IPS-18a (cell line): ENCODE data around the gene DNASE1L1.

Source experiments
- H3K27ac ChIP-seq: one replicate; pipeline ENCODE4 v1.5.1; 2013; ENCODE audit warnings: low read length
- H3K27me3 ChIP-seq: one replicate; pipeline ENCODE4 v1.6.1; 2013; ENCODE audit warnings: mild to moderate bottlenecking, low read length; ENCODE audit not compliant: control insufficient read depth, insufficient read depth
- H3K36me3 ChIP-seq: one replicate; pipeline ENCODE4 v1.6.1; 2013; ENCODE audit warnings: low read depth, low read length; ENCODE audit not compliant: control insufficient read depth
- H3K4me1 ChIP-seq: one replicate; pipeline ENCODE4 v1.6.1; 2013; ENCODE audit warnings: low read depth, low read length; ENCODE audit not compliant: control insufficient read depth
- H3K4me3 ChIP-seq: one replicate; pipeline ENCODE4 v1.5.1; 2013; ENCODE audit warnings: low read length
- H3K9ac ChIP-seq: one replicate; pipeline ENCODE4 v1.6.1; 2013; ENCODE audit warnings: mild to moderate bottlenecking, low read length, moderate library complexity
- H3K9me3 ChIP-seq: one replicate; pipeline ENCODE4 v1.6.1; 2013; ENCODE audit warnings: low read depth, low read length; ENCODE audit not compliant: control insufficient read depth

The DNASE1L1 gene

DNA sequence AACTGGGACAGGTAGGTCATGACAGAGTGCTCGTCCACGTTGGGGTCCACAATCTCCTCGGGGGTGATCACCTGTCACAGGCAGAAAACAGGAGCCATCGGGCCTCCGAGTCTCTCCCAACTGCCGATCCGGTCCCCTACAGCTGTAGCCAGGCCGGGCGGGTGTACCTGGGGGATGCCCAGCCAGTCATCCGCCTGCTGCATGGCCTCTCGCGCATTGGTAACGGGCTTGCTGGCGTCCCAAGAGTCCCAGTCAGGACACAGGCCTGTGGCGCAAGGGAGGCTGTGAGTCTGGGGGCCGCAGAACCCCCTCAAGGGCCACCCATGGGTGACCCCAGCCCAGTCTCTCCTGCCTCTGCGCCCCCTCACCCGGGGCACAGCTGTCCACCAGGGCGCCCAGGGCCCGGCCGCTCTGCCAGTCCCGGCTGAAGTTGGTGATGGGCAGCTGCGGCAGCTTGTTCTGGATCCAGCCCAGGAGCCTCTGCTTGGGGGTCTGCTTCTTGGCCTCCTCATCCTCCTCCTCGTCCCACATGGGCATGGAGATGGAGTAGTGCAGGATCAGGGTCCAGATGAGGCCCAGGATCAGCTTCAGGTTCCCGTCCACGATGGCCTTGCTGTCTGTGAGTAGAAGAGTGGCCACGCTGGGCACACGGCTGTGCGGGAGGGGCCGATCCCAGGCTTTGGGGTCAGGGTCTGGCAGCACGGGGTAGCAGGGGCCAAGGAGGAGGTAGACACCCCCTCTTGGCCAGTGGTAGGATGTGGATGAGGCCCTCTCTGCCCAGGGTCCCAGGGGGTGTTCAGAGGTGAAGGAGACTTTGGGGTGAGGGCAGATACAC is 41.4 kb downstream of the DNASE1L1 start:
- H3K4me1 ChIP-seq = peaks cover 3% of the 10 kb centered on the region
- no peak overlapping the region for H3K4me3 ChIP-seq
- no peak overlapping the region for H3K9ac ChIP-seq
- H3K36me3 ChIP-seq = peaks cover 52% of the 10 kb centered on the region
- no peaks in the 10 kb centered on the region for H3K27me3 ChIP-seq
- H3K9me3 ChIP-seq = peaks cover 2% of the 10 kb centered on the region
- H3K27ac ChIP-seq = no peak overlapping the region

DNA sequence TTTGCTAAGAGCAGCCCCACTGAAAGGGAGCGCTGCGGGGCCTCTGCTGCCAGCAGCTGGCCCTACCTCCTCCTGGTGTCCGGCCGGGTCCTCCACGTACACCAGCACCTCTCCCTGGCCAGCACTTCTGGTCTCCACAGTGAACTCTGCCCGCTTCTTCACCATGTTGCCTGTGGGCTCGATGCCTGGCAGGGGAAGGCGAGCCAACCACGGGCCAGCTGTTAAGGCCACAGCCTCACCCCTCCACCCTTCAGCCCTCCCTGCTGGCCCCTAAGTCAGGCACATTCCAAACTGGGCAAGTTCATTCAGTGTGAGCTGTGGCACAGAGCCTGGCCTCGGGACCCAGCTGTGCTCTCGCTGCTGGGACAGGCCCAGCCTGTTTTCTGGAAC is 42.4 kb downstream of the DNASE1L1 start:
- Histone ChIP-seq H3K4me1 (peaks cover 3% of the 10 kb centered on the region), H3K36me3 (peaks cover 63% of the 10 kb centered on the region), H3K9ac (no peak overlapping the region), H3K27me3 (no peaks in the 10 kb centered on the region), H3K27ac (no peak overlapping the region), H3K9me3 (peaks cover 2% of the 10 kb centered on the region), H3K4me3 (no peak overlapping the region)

DNA sequence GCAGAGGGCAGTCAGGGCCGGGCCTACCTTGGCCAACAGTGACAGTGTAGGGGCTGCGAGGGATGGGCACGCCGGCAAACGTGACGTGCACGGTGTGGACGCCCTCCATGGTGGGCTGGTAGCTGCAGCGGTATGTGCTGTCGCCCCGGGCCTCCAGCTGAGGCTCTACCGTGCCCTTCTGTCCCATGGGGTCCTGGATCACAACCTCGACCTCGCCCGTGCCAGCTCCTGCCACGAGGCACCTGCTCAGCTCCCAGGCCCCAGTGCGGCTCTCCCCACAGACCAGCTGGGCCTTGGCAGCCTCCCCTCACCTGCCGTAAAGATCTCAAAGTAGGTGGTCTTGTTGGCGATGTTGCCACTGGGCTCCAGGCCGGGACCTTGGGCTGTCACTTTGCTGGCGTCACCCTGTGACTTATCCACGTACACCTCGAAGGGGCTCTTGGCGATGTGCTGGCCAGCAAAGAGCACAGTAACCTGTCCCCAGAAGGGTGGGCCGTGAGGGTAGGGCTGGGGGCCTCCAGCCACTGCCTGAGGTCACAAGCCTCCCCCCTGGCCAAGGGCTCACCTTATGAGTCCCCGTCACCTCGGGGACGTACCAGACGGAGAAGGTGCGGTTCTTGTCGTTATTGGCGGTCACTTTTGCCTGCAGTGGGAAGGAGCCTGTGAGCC is 42.9 kb downstream of the DNASE1L1 start:
- H3K9me3 ChIP-seq = peaks cover 2% of the 10 kb centered on the region
- H3K27ac ChIP-seq = no peak overlapping the region
- H3K4me3 ChIP-seq = no peak overlapping the region
- no peak overlapping the region for H3K9ac ChIP-seq
- H3K27me3 ChIP-seq = no peaks in the 10 kb centered on the region
- peaks cover 68% of the 10 kb centered on the region for H3K36me3 ChIP-seq
- peaks cover 3% of the 10 kb centered on the region for H3K4me1 ChIP-seq

DNA sequence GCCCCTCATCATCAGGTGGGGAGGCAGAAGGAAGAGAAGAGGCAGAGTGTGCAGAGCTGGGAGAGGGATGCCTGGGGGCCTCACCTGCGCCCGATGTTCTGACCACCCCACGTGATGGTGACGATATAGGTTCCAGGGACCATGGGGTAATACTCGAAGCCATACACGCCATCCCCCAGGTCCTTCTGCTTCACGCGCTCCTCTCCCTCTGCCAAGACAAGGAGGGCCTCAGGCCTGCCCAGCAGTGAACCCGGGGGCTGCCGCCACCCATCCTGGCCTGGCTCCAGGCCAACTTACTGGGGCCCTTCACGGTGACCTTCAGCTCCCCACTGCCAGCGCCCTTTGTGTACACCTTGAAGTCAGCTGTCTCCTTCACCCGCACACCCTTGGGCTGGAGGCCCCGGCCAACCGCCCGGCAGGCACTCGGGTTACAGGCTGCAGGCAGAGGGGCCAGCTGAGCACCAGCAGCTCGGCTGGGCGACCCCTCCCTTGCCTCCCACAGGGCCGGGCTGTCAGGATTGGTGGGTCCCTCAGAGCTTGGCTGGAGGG is 43.9 kb downstream of the DNASE1L1 start:
- peaks cover 2% of the 10 kb centered on the region for H3K9me3 ChIP-seq
- no peak overlapping the region for H3K4me3 ChIP-seq
- H3K4me1 ChIP-seq = peaks cover 3% of the 10 kb centered on the region
- no peak overlapping the region for H3K27ac ChIP-seq
- no peaks in the 10 kb centered on the region for H3K27me3 ChIP-seq
- peaks cover 75% of the 10 kb centered on the region for H3K36me3 ChIP-seq
- no peak overlapping the region for H3K9ac ChIP-seq

DNA sequence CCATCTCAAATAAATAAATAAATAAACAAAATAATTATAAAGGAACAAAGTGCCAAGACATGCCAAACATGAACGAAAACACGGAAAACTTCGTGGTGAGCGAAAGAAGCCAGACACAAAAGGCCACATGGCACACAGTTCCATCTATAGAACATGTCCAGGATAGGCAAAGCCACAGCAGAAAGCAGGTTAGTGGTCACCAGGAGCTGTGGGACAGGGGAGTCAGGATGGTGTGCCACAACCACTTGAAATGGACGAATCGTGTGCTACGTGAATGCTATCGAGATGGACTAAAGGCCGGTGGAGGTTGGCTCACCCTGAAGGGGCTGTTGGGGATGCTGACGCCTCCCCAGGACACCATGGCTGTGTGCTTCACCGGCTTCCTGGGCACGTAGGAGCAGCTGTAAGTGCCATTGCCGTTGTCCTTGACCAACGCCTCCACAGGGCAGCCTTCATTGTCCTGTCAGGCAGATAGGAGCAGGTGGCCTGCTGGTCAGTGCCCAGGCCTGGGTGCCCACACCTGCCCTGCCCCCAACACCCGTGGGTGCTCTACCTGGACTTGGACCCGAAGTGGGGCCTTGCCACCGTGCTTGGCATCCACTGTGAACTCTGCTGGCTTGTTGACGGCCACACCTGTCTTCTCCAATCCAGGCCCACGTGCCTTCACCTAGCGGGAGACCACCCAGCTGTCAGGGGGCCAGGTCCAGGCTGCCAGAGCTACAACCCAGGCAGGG is 45.2 kb downstream of the DNASE1L1 start:
- Histone ChIP-seq H3K36me3 (peaks cover 87% of the 10 kb centered on the region), H3K4me3 (no peak overlapping the region), H3K9me3 (peaks cover 2% of the 10 kb centered on the region), H3K27ac (no peak overlapping the region), H3K27me3 (no peaks in the 10 kb centered on the region), H3K9ac (no peak overlapping the region), H3K4me1 (peaks cover 3% of the 10 kb centered on the region)

DNA sequence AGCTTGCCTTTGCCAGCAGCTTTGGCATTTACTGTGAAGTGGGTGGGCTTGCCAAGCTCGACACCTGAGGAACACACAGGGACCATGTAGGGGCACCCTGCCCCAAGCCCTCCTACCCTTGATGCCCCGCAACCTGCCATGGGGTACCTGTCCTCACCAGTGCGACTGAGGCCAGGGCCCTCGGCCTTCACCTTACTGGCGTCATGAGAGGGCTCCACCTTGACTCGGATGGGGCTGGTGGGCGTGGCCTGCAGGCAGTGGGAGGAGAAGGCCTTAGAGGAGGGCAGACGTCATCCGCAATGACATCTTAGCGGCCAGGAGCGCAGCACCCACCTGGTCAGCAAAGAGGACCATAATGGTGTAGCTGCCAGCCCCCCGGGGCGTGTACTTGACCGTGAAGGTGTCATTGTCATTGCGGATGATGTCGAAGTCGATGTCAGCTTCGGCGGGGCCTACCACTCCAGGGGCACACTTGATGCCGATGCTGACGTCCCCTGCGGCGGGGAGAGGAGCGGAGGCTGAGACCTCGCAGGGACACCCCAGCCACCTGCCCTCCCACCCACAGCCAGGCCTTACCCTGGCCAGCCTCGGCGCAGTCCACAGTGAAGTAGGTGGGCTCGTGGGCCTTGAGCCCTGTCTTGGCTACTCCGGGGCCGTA is 46.8 kb downstream of the DNASE1L1 start:
- Histone ChIP-seq H3K27ac (no peak overlapping the region), H3K9ac (no peak overlapping the region), H3K4me3 (no peak overlapping the region), H3K36me3 (peaks cover 90% of the 10 kb centered on the region), H3K4me1 (no peaks in the 10 kb centered on the region), H3K27me3 (no peaks in the 10 kb centered on the region), H3K9me3 (peaks cover 2% of the 10 kb centered on the region)

DNA sequence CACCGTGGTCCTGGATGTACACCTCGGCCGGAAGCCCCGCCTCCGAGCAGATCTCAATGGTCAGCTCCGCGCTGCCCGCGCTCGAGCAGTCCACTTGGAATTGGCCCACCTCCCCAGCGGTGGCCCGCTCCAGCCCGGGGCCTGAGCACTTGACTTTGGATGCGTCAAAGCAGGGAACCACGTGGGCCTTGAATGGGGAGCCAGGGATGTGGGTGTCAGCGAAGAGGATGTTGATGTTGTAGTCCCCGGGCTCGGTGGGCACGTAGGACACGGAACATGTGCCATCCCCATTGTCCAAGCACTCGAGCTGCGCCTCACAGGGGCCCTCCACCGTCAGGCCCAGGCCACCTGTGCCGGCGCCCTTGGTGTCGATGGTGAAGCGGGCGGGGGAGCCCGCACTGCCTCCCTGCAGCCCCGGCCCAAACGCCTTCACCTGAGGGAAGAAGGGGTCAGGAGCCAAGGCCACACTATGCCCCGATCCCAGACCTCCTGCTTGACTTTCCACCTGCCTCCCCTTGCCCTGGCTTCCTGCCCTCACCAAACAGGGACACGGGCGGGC is 48.8 kb downstream of the DNASE1L1 start:
- Histone ChIP-seq H3K9ac (no peak overlapping the region), H3K4me1 (no peaks in the 10 kb centered on the region), H3K36me3 (peaks cover 90% of the 10 kb centered on the region)

DNA sequence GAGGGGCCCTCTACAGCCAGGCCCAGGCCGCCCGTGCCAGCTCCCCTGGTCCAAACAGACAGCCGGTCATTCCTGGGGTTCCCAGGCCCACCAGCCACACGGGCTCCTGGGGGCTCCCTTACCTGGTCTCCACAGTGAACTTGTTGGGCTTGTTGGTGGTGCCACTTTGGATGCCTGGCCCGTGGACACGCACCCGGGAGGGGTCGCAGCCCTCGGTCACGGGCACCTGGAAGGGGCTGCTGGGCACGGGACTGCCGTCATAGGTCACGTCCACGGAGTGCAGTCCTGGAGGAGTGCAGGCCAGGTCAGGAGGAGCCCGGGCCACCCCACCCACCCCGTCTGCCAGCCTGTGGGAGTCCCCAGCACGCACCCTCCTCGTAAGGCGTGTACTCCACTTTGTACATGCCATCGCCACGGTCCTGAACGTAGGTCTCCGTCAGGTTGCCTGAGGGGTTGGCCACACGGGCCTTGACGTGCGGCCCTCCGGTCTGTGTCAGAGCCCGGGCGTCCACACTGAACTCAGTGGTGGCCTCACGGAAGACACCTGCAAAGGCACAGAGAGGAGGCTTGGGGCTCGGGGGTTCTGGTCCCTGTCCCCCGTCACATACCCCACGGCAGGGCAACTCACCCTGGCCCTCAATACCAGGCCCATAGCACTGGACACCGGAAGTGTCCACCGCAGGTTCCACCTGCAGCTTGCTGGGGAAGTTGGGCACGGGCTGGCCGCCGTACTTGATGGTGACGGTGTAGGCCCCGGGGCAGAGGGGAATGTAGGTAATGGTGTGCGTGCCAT is 49.5 kb downstream of the DNASE1L1 start:
- Histone ChIP-seq H3K9ac (no peak overlapping the region), H3K9me3 (no peaks in the 10 kb centered on the region), H3K27me3 (no peaks in the 10 kb centered on the region), H3K27ac (no peak overlapping the region), H3K36me3 (peaks cover 90% of the 10 kb centered on the region), H3K4me1 (no peaks in the 10 kb centered on the region), H3K4me3 (no peak overlapping the region)

More for the DNA sequence above, 48.8 kb downstream of the DNASE1L1 start:
- Histone ChIP-seq H3K27ac (no peak overlapping the region), H3K4me3 (no peak overlapping the region), H3K27me3 (no peaks in the 10 kb centered on the region), H3K9me3 (no peaks in the 10 kb centered on the region)

DNA sequence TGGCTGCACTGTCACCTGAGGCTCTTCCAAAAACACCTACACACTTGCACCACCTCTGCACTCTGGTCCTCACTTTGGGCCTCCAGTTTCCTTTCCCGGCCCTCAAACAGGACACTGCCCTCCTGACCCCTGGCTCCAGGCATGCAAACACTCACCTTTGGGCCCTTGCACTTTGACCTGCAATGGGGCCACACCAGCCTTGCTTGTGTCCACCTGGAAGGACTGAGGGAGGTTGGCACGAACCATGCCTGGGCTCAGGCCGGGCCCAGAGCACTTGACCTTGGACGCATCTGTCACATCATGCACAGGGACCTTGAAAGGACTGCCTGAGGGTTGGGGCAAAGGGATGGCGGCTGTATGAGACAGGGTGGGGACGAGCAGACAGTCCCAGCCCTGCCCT is 50.2 kb downstream of the DNASE1L1 start:
- Histone ChIP-seq H3K27ac (no peak overlapping the region), H3K4me3 (no peak overlapping the region), H3K4me1 (no peaks in the 10 kb centered on the region), H3K9ac (no peak overlapping the region), H3K27me3 (no peaks in the 10 kb centered on the region), H3K36me3 (peaks cover 90% of the 10 kb centered on the region), H3K9me3 (no peaks in the 10 kb centered on the region)

DNA sequence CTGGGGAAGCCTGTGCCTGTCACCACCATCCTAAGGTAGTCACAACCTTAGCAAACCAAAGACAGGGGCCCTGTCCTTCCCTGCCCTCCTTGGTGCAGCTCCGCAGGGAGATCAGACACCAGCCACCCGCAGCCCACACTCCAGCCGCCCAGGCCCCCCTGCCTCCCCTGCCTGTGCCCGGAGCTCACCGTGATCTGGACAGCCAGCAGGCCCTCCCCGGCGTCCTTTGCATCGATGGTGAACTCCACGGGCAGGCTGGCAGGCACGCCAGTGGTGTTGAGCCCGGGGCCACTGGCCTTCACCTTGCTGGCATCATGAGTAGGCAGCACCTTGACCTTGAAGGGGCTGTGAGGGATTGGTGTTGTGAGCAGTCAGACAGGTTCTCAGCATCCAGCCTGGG is 51.0 kb downstream of the DNASE1L1 start:
- no peak overlapping the region for H3K9ac ChIP-seq
- H3K9me3 ChIP-seq = no peaks in the 10 kb centered on the region
- H3K4me3 ChIP-seq = no peak overlapping the region
- H3K36me3 ChIP-seq = peaks cover 95% of the 10 kb centered on the region
- no peaks in the 10 kb centered on the region for H3K4me1 ChIP-seq
- no peaks in the 10 kb centered on the region for H3K27me3 ChIP-seq
- no peak overlapping the region for H3K27ac ChIP-seq
